Neural cell (in vitro differentiated cells): Measurements from ENCODE around the gene ARPIN.

Experiments
- CTCF ChIP-seq: fragments of 450-650 bp; IDR thresholded peaks from 2 replicates; pipeline ENCODE4 v1.5.1; 2014; ENCODE audit warnings: antibody characterized with exemption, mild to moderate bottlenecking, moderate library complexity; ENCODE audit not compliant: poor library complexity, severe bottlenecking
- EP300 ChIP-seq: fragments of 450-650 bp; conservative IDR thresholded peaks from 2 replicates; pipeline ENCODE4 v1.6.1; 2014; ENCODE audit warnings: antibody characterized with exemption, mild to moderate bottlenecking, moderate library complexity; ENCODE audit not compliant: poor library complexity, severe bottlenecking
- EZH2 ChIP-seq: fragments of 200-600, 300-800 bp; shearing (Covaris generic), sonication (generic); IDR thresholded peaks from 2 replicates; pipeline ENCODE4 v1.6.1; 2014; ENCODE audit warnings: antibody characterized with exemption, low read length, borderline replicate concordance, mild to moderate bottlenecking; ENCODE audit not compliant: insufficient read depth, poor library complexity, severe bottlenecking
- MXI1 ChIP-seq: fragments of 450-650 bp; conservative IDR thresholded peaks from 2 replicates; pipeline ENCODE4 v1.6.1; 2014; ENCODE audit warnings: antibody characterized with exemption, mild to moderate bottlenecking; ENCODE audit not compliant: poor library complexity, severe bottlenecking
- POLR2AphosphoS5 ChIP-seq: IDR thresholded peaks from 2 replicates; pipeline ENCODE4 v1.6.1; 2012
- RAD21 ChIP-seq: fragments of 450-650 bp; conservative IDR thresholded peaks from 2 replicates; pipeline ENCODE4 v1.6.1; 2014; ENCODE audit warnings: antibody characterized with exemption, mild to moderate bottlenecking, moderate library complexity
- TAF1 ChIP-seq: IDR thresholded peaks from 2 replicates; pipeline ENCODE4 v1.6.1; 2012; ENCODE audit warnings: low read depth

DNA sequence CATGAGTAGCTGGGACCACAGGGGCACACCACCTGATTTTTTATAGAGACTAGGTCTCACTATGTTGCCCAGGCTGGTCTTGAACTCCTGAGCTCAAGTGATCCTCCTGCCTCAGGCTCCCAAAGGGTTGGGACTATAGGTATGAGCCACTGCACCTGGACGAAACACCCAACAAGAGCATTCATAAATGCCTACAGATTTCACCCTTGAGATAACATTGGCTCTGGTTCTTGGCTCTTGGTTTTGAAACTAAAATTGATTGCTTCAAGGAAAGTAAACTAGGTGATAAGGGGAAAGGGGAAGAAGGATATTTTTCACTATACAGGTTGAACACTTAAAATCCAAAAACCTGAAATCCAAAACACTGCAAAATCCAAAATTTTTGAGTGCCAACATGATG lies 29.2 kb downstream of the ARPIN start:
- TF ChIP-seq POLR2AphosphoS5 (no peak), CTCF (no peak), TAF1 (no peak), EZH2 (no peak), RAD21 (no peak), EP300 (no peak), MXI1 (no peak)
